Activated CD4-positive, alpha-beta T cell treated with anti-CD3 and anti-CD28 coated beads, Interleukin-2, amount 50 U/mL, for 24 hours (primary cell): ENCODE results near the gene CCL24.
"Not testable (repeated sequence)": the region's sequence is repeated elsewhere in the genome, so short reads cannot be mapped to it uniquely, and the experiment has no call there.

Experiments
- DNase-seq, 2 donors: peaks; one replicate each; pipeline ENCODE4 v3.0.0-alpha.2; 2020; ENCODE audit warnings: low read depth in 1 of 2, low spot score in 1 of 2

Gene CCL24

DNA sequence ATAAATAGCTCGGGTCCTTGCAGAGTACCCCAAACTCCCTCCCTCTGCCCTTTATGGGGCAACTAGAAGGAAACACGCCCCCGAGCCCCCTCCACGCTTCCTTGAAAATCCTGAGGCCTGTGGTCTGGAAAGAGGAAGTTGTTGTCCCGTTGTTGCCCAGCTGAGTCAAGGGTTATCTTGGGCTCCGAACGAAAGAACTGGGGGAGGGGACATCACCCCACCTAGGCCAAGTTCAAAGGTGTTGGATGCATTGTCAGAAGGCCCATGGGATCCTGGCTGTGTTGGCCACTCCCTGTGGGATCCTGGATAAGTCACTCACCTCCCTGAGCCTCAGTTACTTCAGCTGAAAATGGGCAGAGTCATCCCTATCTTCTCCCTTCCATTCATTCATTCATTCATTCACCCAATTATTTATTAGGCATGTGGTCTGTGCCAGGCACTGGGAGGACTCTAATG is at the start of gene CCL24:
CCL24 (minus strand) TSS at position 26 of the 456 bp plus-strand sequence. CDS start 91 bp downstream, outside the sequence.
- no peak for DNase-seq

DNA sequence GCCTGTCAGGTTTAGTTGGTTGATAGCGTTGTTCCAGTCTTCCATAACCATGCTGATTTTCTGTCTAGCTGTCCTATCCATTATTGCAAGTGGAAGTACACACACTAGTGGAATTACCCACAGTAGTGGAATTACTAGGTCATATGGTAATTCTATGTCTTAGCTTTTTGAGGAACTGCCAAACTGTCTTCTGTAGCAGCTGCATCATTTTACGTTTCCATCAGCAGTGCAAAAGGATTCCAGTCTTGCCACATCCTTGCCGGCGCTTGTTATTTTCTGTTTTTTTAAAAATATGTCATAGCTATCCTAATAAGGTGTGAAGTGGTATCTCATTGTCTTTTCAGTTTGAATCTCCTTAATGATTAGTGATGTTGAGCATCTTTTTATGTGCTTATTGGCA is 48.0 kb upstream of the CCL24 start:
- no peak for DNase-seq

- DNase-seq = no peak
Observed at GRCh38 chr7:75858410-75858809, 44.8 kb upstream of the CCL24 start.

GRCh38 chr7:75856536-75856935 is 42.9 kb upstream of the CCL24 start:
- no peak for DNase-seq

- not testable (repeated sequence) for DNase-seq
Observed at GRCh38 chr7:75854813-75855345, 41.3 kb upstream of the CCL24 start.

DNA sequence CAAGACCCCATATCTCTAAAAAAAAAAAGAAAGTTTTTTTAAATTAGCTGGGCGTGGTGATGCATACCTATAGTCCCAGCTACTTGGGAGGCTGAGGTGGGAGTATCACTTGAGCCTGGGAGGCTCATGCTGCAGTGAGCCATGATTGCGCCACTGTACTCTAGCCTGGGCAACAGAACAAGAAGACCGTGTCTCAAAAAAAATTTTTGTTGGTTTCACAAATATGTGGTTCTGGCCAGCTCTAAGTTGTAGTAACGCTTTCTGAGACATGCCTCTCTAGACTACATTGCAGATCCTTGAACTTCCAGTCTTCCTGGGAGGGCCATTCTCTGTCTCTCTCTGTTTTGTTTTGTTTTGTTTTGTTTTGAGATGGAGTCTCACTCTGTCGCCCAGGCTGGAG is 40.6 kb upstream of the CCL24 start:
- DNase-seq = no peak

DNA sequence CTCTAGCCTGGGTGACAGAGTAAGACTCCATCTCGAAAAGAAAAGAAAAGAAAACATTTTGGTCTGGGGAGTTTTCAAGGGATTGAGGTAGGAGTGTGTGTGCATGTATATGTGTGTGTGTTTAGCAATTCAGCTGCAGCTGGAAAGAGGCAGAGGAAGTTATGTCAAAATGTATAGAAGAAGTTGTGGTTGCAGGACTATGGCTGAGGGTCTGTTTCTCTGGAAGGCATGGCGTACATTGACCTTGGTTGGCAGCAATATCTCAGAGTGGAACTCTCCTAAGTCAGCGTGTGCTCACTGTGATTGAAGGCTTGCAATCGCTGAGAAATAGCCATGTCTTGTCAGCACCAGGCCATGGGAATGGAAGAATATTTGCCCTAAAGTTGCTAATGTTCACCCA is 36.6 kb upstream of the CCL24 start:
- no peak for DNase-seq

- no peak for DNase-seq
Observed at GRCh38 chr7:75849573-75849972, 36.0 kb upstream of the CCL24 start.

- DNase-seq = no peak
Observed at GRCh38 chr7:75847707-75848106, 34.1 kb upstream of the CCL24 start.

DNA sequence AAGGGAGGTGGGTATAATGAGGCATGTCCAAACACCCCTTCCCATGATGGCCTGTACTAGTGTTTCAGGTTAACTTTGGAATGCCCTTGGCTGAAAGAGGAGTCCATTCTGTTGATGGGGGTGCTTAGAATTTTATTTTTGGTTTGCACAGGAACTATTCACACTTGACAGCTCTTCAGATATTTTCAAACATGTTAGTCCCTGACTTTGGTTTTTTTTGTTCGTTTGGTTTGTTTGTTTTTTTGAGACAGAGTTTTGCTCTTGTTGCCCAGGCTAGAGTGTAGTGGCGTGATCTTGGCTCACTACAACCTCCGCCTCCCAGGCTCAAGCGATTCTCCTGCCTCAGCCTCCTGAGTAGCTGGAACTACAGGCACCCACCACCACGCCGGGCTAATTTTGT is 31.5 kb upstream of the CCL24 start:
- DNase-seq = not testable (repeated sequence)

DNA sequence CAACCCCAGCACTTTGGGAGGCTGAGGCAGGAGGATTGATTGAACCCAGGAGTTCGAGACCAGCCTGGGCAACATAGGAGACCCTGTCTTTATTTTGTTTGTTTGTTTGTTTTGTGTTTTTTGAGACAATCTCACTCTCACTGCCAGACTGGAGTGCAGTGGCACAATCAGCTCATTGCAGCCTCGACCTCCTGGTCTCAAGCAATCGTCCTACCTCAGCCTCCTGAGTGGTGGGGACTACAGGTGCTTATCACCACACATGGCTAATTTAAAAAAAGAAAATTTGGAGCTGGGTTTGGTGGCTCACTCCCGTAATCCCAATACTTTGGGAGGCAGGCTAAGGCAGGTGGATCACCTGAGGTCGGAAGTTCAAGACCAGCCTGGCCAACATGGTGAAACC is 30.6 kb upstream of the CCL24 start:
- no peak for DNase-seq

GRCh38 chr7:75843613-75844116 is 30.1 kb upstream of the CCL24 start:
- no peak for DNase-seq

- peak; percentile 1 to 34 for DNase-seq
Observed at GRCh38 chr7:75842836-75843446, 29.3 kb upstream of the CCL24 start.

- DNase-seq = no peak
Observed at GRCh38 chr7:75840029-75840428, 26.4 kb upstream of the CCL24 start.

- DNase-seq = not testable (repeated sequence)
Observed at GRCh38 chr7:75838281-75838930, 24.8 kb upstream of the CCL24 start.

GRCh38 chr7:75836798-75837197 is 23.2 kb upstream of the CCL24 start:
- no peak for DNase-seq

DNA sequence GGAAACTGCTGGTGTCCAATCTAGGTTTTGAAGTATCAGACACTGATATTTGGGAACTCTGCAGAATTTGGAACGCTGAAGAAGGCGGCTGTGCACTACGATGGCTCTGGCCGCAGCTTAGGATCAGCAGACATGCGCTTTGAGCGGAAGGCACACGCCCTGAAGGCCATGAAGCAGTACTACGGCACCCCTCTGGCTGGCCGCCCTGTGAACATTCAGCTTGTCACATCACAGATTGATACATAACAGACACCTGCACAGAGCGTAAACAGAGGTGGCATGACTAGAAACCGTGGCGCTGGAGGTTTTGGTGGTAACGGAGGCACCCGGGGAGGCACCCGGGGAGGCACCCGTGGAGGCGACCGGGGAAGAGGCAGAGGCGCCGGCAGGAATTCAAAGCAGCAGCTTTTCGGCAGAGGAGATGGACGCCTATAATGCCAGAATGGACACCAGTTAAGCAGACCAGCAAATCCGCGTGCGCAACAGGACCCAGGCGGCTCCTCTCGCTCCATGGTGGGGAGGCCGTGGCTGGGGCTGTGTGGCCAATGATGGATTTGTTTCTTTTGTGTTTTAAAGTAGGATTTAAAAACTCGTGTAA is 22.2 kb upstream of the CCL24 start:
- DNase-seq = no peak

- DNase-seq = not testable (repeated sequence)
Observed at GRCh38 chr7:75833662-75834061, 20.1 kb upstream of the CCL24 start.

GRCh38 chr7:75830978-75831377 is 17.4 kb upstream of the CCL24 start:
- DNase-seq = no peak

GRCh38 chr7:75829656-75830055 is 16.1 kb upstream of the CCL24 start:
- DNase-seq = not testable (repeated sequence)

DNA sequence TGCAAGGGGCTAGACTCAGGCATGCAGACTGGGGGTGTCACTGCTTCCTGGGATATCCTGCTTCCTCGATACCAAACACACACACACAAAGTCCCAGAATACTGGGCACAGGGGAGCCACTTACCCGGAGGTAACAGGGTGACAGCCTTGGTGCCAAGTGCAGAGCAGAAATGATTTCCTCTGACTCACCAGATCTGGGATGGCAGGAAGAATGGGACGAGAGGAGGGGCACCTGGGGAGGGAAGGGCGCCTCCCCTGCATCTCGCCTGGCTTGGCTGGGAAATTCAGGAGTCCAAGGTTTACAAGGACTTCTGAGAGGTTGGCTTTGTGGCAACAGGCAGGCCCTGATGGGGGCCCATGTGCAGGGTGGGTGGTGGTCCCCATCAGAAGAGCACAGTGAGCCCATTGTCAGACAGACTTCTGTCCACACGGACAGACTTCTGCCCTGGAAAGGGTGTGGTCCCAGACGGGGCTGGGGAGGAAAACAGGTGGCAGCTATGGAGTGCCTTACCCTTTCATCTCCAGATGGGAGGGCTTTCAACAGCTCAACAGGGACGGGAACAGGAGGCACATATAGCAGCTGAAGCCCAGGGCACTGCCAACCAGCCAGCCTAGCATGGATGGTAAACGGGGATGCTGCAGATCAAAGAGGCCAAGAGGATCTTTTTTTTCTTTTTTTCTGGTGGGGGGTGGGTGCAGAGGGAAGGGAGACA is 9.7 kb upstream of the CCL24 start:
- no peak for DNase-seq
